MM.1S (cell line): ENCODE measurements around the gene GNLY.

ENCODE experiments used
- DNase-seq: peaks from one replicate; pipeline ENCODE4 v3.0.0-alpha.2; 2015
- H2AFZ ChIP-seq: fragments of 300-600 bp; sonication (generic); 2 replicates; pipeline ENCODE4 v1.6.0; 2016; ENCODE audit warnings: antibody characterized with exemption, low read length
- H3F3A ChIP-seq: fragments of 300-600 bp; sonication (generic); 2 replicates; pipeline ENCODE4 v1.6.1; 2016; ENCODE audit warnings: mild to moderate bottlenecking, antibody characterized with exemption, low read length, moderate library complexity, mixed read lengths; ENCODE audit not compliant: insufficient read depth
- H3K27ac ChIP-seq: fragments of 300-600 bp; sonication (generic); 2 replicates; pipeline ENCODE4 v1.5.1; 2016; ENCODE audit warnings: mild to moderate bottlenecking, low read length
- H3K27me3 ChIP-seq: fragments of 300-600 bp; sonication (generic); replicated peaks from 2 replicates; pipeline ENCODE4 v1.6.0; 2016; ENCODE audit warnings: low read length; ENCODE audit not compliant: insufficient read depth
- H3K36me3 ChIP-seq: fragments of 300-600 bp; sonication (generic); replicated peaks from 2 replicates; pipeline ENCODE4 v1.6.1; 2016; ENCODE audit warnings: mild to moderate bottlenecking, low read length, mixed read lengths; ENCODE audit not compliant: insufficient read depth
- H3K4me1 ChIP-seq: fragments of 300-600 bp; sonication (generic); 2 replicates; pipeline ENCODE4 v1.6.1; 2016; ENCODE audit warnings: low read length, mixed read lengths
- H3K4me2 ChIP-seq: fragments of 300-600 bp; sonication (generic); 2 replicates; pipeline ENCODE4 v1.6.0; 2016; ENCODE audit warnings: low read depth, low read length
- H3K4me3 ChIP-seq: fragments of 300-600 bp; sonication (generic); 2 replicates; pipeline ENCODE4 v1.5.1; 2016; ENCODE audit warnings: low read length, mixed read lengths
- H3K79me2 ChIP-seq: fragments of 300-600 bp; sonication (generic); 2 replicates; pipeline ENCODE4 v1.6.1; 2016; ENCODE audit warnings: mixed run types, low read length, mixed read lengths
- H3K9ac ChIP-seq: fragments of 300-600 bp; sonication (generic); 2 replicates; pipeline ENCODE4 v1.6.1; 2016; ENCODE audit warnings: low read length, mixed read lengths
- H3K9me2 ChIP-seq: fragments of 300-600 bp; sonication (generic); replicated peaks from 2 replicates; pipeline ENCODE4 v1.6.1; 2016; ENCODE audit warnings: mild to moderate bottlenecking, low read length, mixed read lengths; ENCODE audit not compliant: insufficient read depth
- H3K9me3 ChIP-seq: fragments of 300-600 bp; sonication (generic); replicated peaks from 2 replicates; pipeline ENCODE4 v1.6.1; 2016; ENCODE audit warnings: mild to moderate bottlenecking, low read length, mixed read lengths; ENCODE audit not compliant: insufficient read depth
- H4K20me1 ChIP-seq: fragments of 300-600 bp; sonication (generic); 2 replicates; pipeline ENCODE4 v1.6.1; 2016; ENCODE audit warnings: mild to moderate bottlenecking, low read length, moderate library complexity, mixed read lengths; ENCODE audit not compliant: insufficient read depth
- CTCF ChIP-seq: fragments of 300-600 bp; sonication (generic); IDR thresholded peaks from 2 replicates; pipeline ENCODE4 v1.5.1; 2016; ENCODE audit warnings: antibody characterized with exemption, low read length, mixed read lengths
- EZH2 ChIP-seq: fragments of 300-600 bp; sonication (generic); optimal IDR thresholded peaks from 2 replicates; pipeline ENCODE3; 2017; ENCODE audit warnings: low read depth, mild to moderate bottlenecking, antibody characterized with exemption, low read length, mixed read lengths
- EZH2phosphoT487 ChIP-seq: fragments of 300-600 bp; sonication (generic); IDR thresholded peaks from 2 replicates; pipeline ENCODE4 v1.6.1; 2018; ENCODE audit warnings: antibody characterized with exemption, low read length

The GNLY gene

GRCh38 chr2:85698880-85699254 lies 4.7 kb downstream of the GNLY start:
- Histone ChIP-seq H3K27me3 (no peaks in the 10 kb centered on the region), H3K9me2 (no peaks in the 10 kb centered on the region), H3K4me2 (no peak overlapping the region), H3F3A (no peaks in the 10 kb centered on the region), H2AFZ (no peak overlapping the region), H3K9ac (no peak overlapping the region), H4K20me1 (no peaks in the 10 kb centered on the region), H3K4me3 (no peak overlapping the region), H3K4me1 (peaks cover 15% of the 10 kb centered on the region), H3K36me3 (no peaks in the 10 kb centered on the region), H3K79me2 (no peaks in the 10 kb centered on the region), H3K9me3 (no peaks in the 10 kb centered on the region), H3K27ac (no peak overlapping the region)
- TF ChIP-seq EZH2phosphoT487, result no peak
- TF ChIP-seq CTCF, result no peak
- no peak for TF ChIP-seq EZH2
- DNase-seq, result no peak

- no peaks in the 10 kb centered on the region for H3K36me3 ChIP-seq
- no peak overlapping the region for H3K4me2 ChIP-seq
- no peaks in the 10 kb centered on the region for H3F3A ChIP-seq
- H3K9ac ChIP-seq, result no peak overlapping the region
- H3K9me3 ChIP-seq, result no peaks in the 10 kb centered on the region
- no peak overlapping the region for H3K27ac ChIP-seq
- TF ChIP-seq EZH2, result no peak
- peaks cover 20% of the 10 kb centered on the region for H3K4me1 ChIP-seq
- no peak overlapping the region for H3K4me3 ChIP-seq
- no peak overlapping the region for H2AFZ ChIP-seq
- H3K27me3 ChIP-seq, result no peaks in the 10 kb centered on the region
- H3K9me2 ChIP-seq, result no peaks in the 10 kb centered on the region
- H3K79me2 ChIP-seq, result no peaks in the 10 kb centered on the region
- no peak for DNase-seq
- no peaks in the 10 kb centered on the region for H4K20me1 ChIP-seq
Observed at GRCh38 chr2:85699325-85699724, 5.2 kb downstream of the GNLY start.

GRCh38 chr2:85702172-85702571 lies 8.0 kb downstream of the GNLY start:
- H3K9me2 ChIP-seq, result no peaks in the 10 kb centered on the region
- H2AFZ ChIP-seq, result no peak overlapping the region
- no peak overlapping the region for H3K4me3 ChIP-seq
- no peaks in the 10 kb centered on the region for H3K79me2 ChIP-seq
- no peak overlapping the region for H3K9ac ChIP-seq
- DNase-seq, result no peak
- no peaks in the 10 kb centered on the region for H4K20me1 ChIP-seq
- TF ChIP-seq EZH2 (no peak), EZH2phosphoT487 (no peak), CTCF (no peak)
- no peak overlapping the region for H3K27ac ChIP-seq
- H3K9me3 ChIP-seq, result no peaks in the 10 kb centered on the region
- H3K27me3 ChIP-seq, result no peaks in the 10 kb centered on the region
- H3F3A ChIP-seq, result peaks cover 11% of the 10 kb centered on the region
- H3K36me3 ChIP-seq, result no peaks in the 10 kb centered on the region
- H3K4me1 ChIP-seq, result peaks cover 47% of the 10 kb centered on the region
- peak overlapping the region; percentile 18; the same call in 1 of the 2 replicates for H3K4me2 ChIP-seq

- Histone ChIP-seq H3K27ac (peak overlapping the region; percentile 29; the same call in 1 of the 2 replicates), H3K9me3 (no peaks in the 10 kb centered on the region), H3K4me3 (no peak overlapping the region), H3K36me3 (no peaks in the 10 kb centered on the region), H3F3A (peaks cover 11% of the 10 kb centered on the region), H3K79me2 (no peaks in the 10 kb centered on the region), H3K9ac (no peak overlapping the region), H4K20me1 (no peaks in the 10 kb centered on the region), H3K9me2 (no peaks in the 10 kb centered on the region), H3K27me3 (no peaks in the 10 kb centered on the region), H3K4me1 (peaks cover 52% of the 10 kb centered on the region), H2AFZ (no peak overlapping the region), H3K4me2 (peak overlapping the region; percentile 18)
- no peak for TF ChIP-seq EZH2phosphoT487
- no peak for TF ChIP-seq EZH2
- TF ChIP-seq CTCF, result no peak
- no peak for DNase-seq
Observed at GRCh38 chr2:85702800-85703199, 8.6 kb downstream of the GNLY start.
